ENCODE data around the gene ADCY4. TPM values are rescaled to one million over a fixed set of nuclear protein-coding genes. Genes with fewer than 3 reads are reported as not detected.
A peak's percentile ranks its signal among the peaks of the same experiment; 100 is the strongest.

Gene ADCY4
- total and polyA plus RNA-seq, 2 of the 13 experiments (the other 11 are each of a cell fraction or from before 2014, with no cell fraction given) = 0.03 TPM; not detected in 1

GRCh38 chr14:24299255-24300191, 35.3 kb downstream of the ADCY4 start, which contains the start of the genes DHRS1 and NOP9 (continued):
- TF ChIP-seq ZBTB4 (CRISPR knock-in tag; IDR thresholded peaks at IDR 0.05; ENCODE audit: borderline replicate concordance) = peak; percentile 84; the same call in 1 of the 2 replicates
- peak; percentile 94 for TF ChIP-seq HNRNPLL (IDR thresholded peaks at IDR 0.05; ENCODE audit: low read depth, low read length, poor library complexity, severe bottlenecking)
- TF ChIP-seq STAT6 (CRISPR knock-in tag; IDR thresholded peaks at IDR 0.05; ENCODE audit: borderline replicate concordance) = peak; percentile 93
- TF ChIP-seq GZF1 (CRISPR knock-in tag; IDR thresholded peaks at IDR 0.05) = peak; percentile 86
- no peak for TF ChIP-seq MAFG (CRISPR knock-in tag; IDR thresholded peaks at IDR 0.05)
- TF ChIP-seq ZBTB21 (CRISPR knock-in tag; IDR thresholded peaks at IDR 0.05) = peak; percentile 93
- TF ChIP-seq RERE (CRISPR knock-in tag; IDR thresholded peaks at IDR 0.05; ENCODE audit: low read depth) = peak; percentile 14; the same call in 1 of the 2 replicates
- TF ChIP-seq ZC3H4 (CRISPR knock-in tag; IDR thresholded peaks at IDR 0.05; ENCODE audit: borderline replicate concordance) = peak; percentile 76; the same call in 1 of the 2 replicates
- no peak for TF ChIP-seq HOXA9 (CRISPR knock-in tag; IDR thresholded peaks at IDR 0.05; ENCODE audit: borderline replicate concordance)
- TF ChIP-seq MAFK (conservative IDR thresholded peaks at IDR 0.05 in 1 of 2, IDR thresholded peaks at IDR 0.05 in 1 of 2; ENCODE audit: low read length in 2 of 2) = peak in 1 of 2 experiments; percentile 44; a peak in 2 of 4 replicates
- TF ChIP-seq MXD4 (CRISPR knock-in tag; IDR thresholded peaks at IDR 0.05) = peak; percentile 99
- TF ChIP-seq RAD21 (CRISPR knock-in tag; IDR thresholded peaks at IDR 0.05) = peak; percentile 54; the same call in 1 of the 2 replicates
- TF ChIP-seq SMARCE1 (IDR thresholded peaks at IDR 0.05; ENCODE audit: borderline replicate concordance) = no peak
- peak; percentile 91 for TF ChIP-seq ZNF552 (CRISPR knock-in tag; IDR thresholded peaks at IDR 0.05; ENCODE audit: borderline replicate concordance)
- TF ChIP-seq ZKSCAN8 (CRISPR knock-in tag; IDR thresholded peaks at IDR 0.05; ENCODE audit: borderline replicate concordance) = no peak; the same call in 1 of the 2 replicates

Data from HepG2 (cell line).